Right lung (tissue), 5 donors: Measurements from ENCODE around the gene GABRR3. TPM values are rescaled to one million over a fixed set of nuclear protein-coding genes. Genes with fewer than 3 reads are reported as not detected.

Source experiments
- DNase-seq, 2 donors: peaks; one replicate each; pipeline ENCODE4 v3.0.0-alpha.2; 2013
- polyA plus RNA-seq, 5 donors: library from polyadenylated mRNA; unstranded; fragments of 120-200 nt; gene quantifications; one replicate each; pipeline versions ENCODE4 v1.2.1 to v1.2.3, GENCODE V29; 2013; ENCODE audit warnings: inconsistent platforms in 1 of 5, low replicate concordance in 1 of 5; ENCODE audit not compliant: insufficient read length in 5 of 5, insufficient read depth in 1 of 5

GABRR3 gene
- polyA plus RNA-seq, 5 donors = 0.04 TPM; not detected in 4

DNA sequence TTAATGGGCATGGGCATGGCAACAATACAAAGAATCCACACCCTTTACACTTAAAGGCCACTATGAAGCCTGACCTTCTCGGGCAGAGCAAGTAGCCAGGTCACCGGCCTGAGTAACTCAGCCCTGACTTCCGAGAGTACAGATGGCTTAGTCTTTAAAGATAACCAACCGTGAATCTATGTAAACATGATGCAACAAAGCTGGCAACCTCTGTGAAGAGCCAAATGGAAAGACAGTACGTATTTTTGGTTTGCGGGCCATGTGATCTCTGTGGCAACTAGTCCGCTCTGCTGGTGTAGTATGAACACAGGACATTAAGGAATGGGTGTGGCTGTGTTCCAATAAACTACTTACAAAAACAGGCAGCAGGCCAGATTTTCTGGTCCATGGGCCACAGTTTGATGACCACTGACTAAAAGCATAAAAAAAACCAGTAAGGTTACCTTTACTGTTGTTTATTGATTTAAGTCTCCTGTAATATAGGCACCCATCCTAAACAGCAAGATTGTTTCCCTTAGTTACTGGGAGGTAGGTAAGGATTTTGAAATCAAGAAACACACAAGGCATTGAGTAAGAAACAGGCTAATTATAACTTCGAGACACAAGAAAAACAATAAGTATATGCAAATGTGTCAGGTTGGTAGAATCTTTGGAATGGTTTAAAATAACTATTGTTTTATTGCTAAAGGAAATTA, 77.4 kb downstream of the GABRR3 start:
- no peak for DNase-seq

- no peak for DNase-seq
Measured at GRCh38 chr3:97956051-97956450, 79.1 kb downstream of the GABRR3 start.

GRCh38 chr3:97954228-97954827, 80.8 kb downstream of the GABRR3 start:
- DNase-seq = no peak

DNA sequence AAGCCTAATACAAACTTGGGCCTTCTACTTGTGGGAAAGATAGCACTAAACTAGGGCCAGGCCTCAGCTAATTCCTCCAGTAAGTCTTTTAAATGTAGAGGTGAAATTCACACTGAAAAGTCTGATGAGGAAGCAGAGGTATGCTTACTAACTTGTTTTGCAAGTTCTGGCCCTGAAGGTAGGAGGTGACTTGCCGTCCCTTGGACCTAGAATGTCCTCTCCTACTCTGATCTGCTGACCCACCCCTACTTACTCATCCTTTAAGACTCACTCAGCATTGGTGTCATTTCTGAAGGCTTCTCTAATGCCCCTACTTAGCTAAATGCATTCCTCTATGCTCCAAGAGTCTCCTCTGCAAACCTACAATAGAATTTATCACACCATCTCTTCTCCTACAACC, 82.2 kb downstream of the GABRR3 start:
- no peak for DNase-seq

- DNase-seq = no peak
Measured at GRCh38 chr3:97952280-97952679, 82.8 kb downstream of the GABRR3 start.

GRCh38 chr3:97950360-97950759, 84.8 kb downstream of the GABRR3 start:
- no peak for DNase-seq

GRCh38 chr3:97949743-97950142, 85.4 kb downstream of the GABRR3 start:
- no peak for DNase-seq

DNA sequence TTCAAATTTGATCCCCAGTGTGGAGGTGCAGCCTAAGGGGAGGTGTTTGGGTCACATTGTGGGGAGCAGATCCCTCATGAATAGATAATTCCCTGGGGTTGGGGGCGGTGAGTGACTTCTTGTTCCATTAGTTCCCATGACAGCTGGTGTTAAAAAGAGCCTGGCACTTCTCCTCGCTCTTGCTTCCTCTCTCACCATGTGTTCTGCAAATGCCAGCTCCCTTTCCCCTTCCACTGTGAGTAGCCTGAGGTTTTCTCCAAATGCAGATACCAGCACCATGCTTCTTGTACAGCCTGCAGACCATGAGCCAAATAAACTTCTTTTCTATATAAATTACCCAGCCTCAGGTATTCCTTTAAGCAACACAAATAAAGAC, 86.0 kb downstream of the GABRR3 start:
- DNase-seq = no peak

- DNase-seq = no peak
Measured at GRCh38 chr3:97948351-97949109, 86.6 kb downstream of the GABRR3 start.

- no peak for DNase-seq
Measured at GRCh38 chr3:97942801-97943546, 92.1 kb downstream of the GABRR3 start.

- DNase-seq = no peak
Measured at GRCh38 chr3:97940034-97940433, 95.1 kb downstream of the GABRR3 start.

GRCh38 chr3:97939401-97939800, 95.7 kb downstream of the GABRR3 start:
- no peak for DNase-seq

- DNase-seq = no peak
Measured at GRCh38 chr3:97938444-97938843, 96.7 kb downstream of the GABRR3 start.

DNA sequence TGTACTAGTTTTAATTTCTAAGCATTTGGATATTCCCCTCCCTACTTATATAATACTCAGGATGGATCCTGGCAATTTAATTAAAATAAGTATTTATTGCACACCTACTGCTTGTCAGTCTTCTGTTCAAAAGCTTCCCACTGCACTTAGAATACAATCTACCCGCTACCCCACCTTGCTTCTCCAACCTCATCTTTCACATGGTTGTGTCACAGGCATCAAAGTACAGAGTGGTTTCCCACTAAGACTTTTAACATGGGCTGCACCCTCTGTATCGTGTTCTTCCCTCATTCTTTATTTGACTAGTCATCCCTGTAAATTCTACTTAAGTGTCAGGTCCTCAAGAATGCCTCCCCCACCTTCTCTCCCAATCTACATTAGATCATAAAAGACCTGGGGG, 97.9 kb downstream of the GABRR3 start:
- no peak for DNase-seq

DNA sequence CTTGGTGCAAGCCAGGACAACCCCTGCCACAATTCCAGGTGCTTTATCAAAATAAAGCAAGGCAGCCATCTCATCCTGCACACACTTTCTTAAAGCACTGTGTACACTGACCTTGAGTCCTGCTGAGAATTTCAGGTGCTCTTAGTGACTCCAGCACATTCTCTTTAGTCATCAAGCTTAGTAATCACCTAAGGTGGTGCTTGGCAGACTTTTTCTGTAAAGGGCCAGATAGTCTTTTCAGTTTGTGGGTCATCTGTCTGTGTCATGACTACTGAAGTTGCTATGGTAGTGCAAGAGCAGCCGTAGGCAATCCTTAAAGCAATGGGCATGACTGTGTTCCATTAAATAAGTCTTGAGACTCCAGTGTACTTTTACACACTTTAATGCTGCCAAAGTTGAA, 99.3 kb downstream of the GABRR3 start:
- no peak for DNase-seq

Other genes starting within 250 kb of the GABRR3 start
- gene CRYBG3, start 213.3 kb downstream of the GABRR3 start, polyA plus RNA-seq = 10 to 100 TPM; 20.8 to 35.5 (median 32.0) TPM
- 10 to 100 TPM; 35.0 to 45.0 (median 40.7) TPM for gene RIOX2, start 62.9 kb downstream of the GABRR3 start, polyA plus RNA-seq
- gene OR5AC2, start 51.9 kb upstream of the GABRR3 start, polyA plus RNA-seq = not detected
- under 1 TPM in 1 of 5 donors, not detected in 4; 0.03 TPM for gene OR5H1, start 95.4 kb upstream of the GABRR3 start, polyA plus RNA-seq
- under 1 TPM in 1 of 5 donors, not detected in 4; 0.03 TPM for gene OR5H14, start 112.2 kb upstream of the GABRR3 start, polyA plus RNA-seq
- not detected for gene OR5H15, start 131.4 kb upstream of the GABRR3 start, polyA plus RNA-seq
- gene OR5H6, start 228.9 kb upstream of the GABRR3 start, polyA plus RNA-seq = not detected
- gene OR5H2, start 247.2 kb upstream of the GABRR3 start, polyA plus RNA-seq = not detected